Upper lobe of left lung (tissue), 4 donors: Measurements from ENCODE around the gene DCLK1.

Experiments used
- POLR2A ChIP-seq, 4 donors: fragments of 450-650 bp; IDR thresholded peaks; one replicate each; pipeline ENCODE4 v1.5.1; 2016 to 2017; ENCODE audit warnings: antibody characterized with exemption in 4 of 4, mild to moderate bottlenecking in 2 of 4
- TF ChIP-seq, protein P1 (sequence below), 6 experiments: fragments of 450-650 bp in 4 of 6; fragments of 200-600 bp in 2 of 6; sonication (generic) in 2 of 6; IDR thresholded peaks; one replicate each; pipeline ENCODE4 v1.5.1; 2016 to 2019; ENCODE audit warnings: antibody characterized with exemption in 6 of 6

DNA sequence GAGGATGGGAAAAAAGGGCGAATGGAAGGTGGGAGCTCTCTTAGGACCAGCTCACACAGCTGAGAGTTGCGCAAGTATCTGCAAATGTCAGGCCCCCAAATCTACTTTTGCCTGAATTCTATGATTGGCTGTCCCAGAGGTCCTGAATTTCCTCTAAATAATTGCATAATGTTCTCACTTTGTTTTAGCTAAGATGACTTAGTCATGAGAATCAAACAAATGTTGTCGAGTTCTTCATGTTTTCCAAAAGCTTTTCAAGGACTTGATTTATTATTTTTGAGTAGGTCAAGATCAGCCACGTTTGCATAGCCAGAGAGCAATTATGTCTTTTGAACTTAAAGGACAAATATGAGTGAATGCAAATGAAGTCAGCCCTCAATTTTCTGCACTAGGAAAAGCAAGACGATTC is 408.1 kb downstream of the DCLK1 start:
- TF ChIP-seq, protein P1, sequence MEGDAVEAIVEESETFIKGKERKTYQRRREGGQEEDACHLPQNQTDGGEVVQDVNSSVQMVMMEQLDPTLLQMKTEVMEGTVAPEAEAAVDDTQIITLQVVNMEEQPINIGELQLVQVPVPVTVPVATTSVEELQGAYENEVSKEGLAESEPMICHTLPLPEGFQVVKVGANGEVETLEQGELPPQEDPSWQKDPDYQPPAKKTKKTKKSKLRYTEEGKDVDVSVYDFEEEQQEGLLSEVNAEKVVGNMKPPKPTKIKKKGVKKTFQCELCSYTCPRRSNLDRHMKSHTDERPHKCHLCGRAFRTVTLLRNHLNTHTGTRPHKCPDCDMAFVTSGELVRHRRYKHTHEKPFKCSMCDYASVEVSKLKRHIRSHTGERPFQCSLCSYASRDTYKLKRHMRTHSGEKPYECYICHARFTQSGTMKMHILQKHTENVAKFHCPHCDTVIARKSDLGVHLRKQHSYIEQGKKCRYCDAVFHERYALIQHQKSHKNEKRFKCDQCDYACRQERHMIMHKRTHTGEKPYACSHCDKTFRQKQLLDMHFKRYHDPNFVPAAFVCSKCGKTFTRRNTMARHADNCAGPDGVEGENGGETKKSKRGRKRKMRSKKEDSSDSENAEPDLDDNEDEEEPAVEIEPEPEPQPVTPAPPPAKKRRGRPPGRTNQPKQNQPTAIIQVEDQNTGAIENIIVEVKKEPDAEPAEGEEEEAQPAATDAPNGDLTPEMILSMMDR (IDR thresholded peaks at IDR 0.05) = no peak
- no peak for TF ChIP-seq POLR2A (IDR thresholded peaks at IDR 0.05)
